ENCODE results near the gene PSPN. TPM values are rescaled to one million over a fixed set of nuclear protein-coding genes. Genes with fewer than 3 reads are reported as not detected.

The PSPN gene
- total RNA-seq, 4 donors from 2014 or later: 1.4 to 3.7 (median 1.8) TPM

DNA sequence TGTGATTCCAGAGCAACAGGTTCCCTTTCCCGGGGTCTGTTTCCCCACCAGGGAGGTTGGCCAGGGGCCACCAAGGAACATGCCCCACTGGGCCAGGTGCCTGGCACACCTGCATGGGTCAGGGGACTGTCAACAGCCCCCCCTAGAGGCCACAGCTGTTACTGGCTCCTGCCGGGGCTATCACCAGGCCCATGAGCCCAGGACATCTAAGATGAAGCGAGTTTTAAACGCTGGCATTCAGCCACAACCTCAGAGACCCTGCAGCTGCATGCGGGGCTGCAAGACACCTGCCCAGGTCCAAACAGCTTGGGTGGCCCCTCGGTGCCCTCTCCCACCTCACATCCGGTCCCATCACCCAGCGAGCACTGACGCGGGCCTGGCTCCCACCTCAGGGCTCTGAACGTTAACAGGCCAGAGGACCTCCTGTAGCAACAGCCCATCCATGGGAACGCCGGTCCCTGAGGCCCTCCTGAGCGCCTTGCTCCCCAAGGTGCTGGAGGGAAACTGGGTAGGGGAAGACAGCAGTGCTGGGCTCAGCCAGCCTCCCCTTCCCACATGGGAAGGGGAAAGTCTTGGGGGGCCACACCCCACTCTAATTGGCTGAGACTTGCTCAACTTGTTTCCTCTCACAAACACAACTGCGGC is 36.8 kb upstream of the PSPN start:
- intact Hi-C loops (cut with DNase I; ENCODE audit: low total_unique reads) (no loop called here), in situ Hi-C loops (cut with MboI; ENCODE audit: low pct_ligation_motif_present in 1 of 4, low pct_unique_long_range_greater_than_20kb in 1 of 4, low sequenced_read_pairs in 3 of 4) (no loop called here)
- 53 to 67% methylated on average over 2 to 13 of the region's 15 CpGs for WGBS, 2 donors (ENCODE audit: low coverage in 1 of 2)
- H3K4me3 ChIP-seq: no peak overlapping the region
- H3K9me3 ChIP-seq: no peaks in the 10 kb centered on the region
- peaks cover 0 to 37% (median 19%) of the 10 kb centered on the region in 4 donors for H3K36me3 ChIP-seq
- peak overlapping the region; percentile 8 to 53 (median 34) for H3K27ac ChIP-seq
- peak; percentile 71 for DNase-seq
- no peaks in the 10 kb centered on the region for H3K27me3 ChIP-seq
- TF ChIP-seq, protein P1, sequence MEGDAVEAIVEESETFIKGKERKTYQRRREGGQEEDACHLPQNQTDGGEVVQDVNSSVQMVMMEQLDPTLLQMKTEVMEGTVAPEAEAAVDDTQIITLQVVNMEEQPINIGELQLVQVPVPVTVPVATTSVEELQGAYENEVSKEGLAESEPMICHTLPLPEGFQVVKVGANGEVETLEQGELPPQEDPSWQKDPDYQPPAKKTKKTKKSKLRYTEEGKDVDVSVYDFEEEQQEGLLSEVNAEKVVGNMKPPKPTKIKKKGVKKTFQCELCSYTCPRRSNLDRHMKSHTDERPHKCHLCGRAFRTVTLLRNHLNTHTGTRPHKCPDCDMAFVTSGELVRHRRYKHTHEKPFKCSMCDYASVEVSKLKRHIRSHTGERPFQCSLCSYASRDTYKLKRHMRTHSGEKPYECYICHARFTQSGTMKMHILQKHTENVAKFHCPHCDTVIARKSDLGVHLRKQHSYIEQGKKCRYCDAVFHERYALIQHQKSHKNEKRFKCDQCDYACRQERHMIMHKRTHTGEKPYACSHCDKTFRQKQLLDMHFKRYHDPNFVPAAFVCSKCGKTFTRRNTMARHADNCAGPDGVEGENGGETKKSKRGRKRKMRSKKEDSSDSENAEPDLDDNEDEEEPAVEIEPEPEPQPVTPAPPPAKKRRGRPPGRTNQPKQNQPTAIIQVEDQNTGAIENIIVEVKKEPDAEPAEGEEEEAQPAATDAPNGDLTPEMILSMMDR (IDR thresholded peaks at IDR 0.05): peak; percentile 54 to 72 (median 65)
- TF ChIP-seq POLR2A (IDR thresholded peaks at IDR 0.05) (no peak), EP300 (IDR thresholded peaks at IDR 0.05; ENCODE audit: low read depth) (no peak), POLR2AphosphoS5 (IDR thresholded peaks at IDR 0.05) (no peak)
- H3K4me1 ChIP-seq: peaks cover 0 to 20% (median 2%) of the 10 kb centered on the region in 4 donors

DNA sequence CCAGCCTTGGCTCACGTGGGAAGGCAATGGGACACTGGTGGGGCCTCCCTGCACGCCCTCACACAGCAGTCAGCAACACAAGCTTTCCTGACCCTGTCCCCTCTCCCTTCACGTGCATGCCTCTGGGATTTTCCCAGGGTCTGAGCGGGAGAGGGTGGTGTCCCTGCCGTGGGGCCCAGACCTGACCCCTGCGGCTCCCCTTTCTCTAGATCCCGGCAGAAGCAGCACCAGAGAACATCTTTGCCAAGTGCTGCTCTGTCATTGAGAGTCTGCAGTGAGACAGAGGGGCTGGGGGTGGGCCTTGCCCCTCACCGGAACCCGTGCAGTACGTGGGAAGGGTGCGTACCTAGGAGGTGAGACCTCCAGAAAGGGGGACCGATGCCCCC is 36.3 kb upstream of the PSPN start:
- DNase-seq: no peak
- 78% methylated on average over 12 of the region's 12 CpGs; no CpG with 5 or more reads in 1 of the 2 donors for WGBS, 2 donors (ENCODE audit: low coverage in 1 of 2)
- Histone ChIP-seq H3K36me3 (peaks cover 0 to 32% (median 16%) of the 10 kb centered on the region in 4 donors), H3K4me1 (peaks cover 0 to 20% (median 2%) of the 10 kb centered on the region in 4 donors), H3K4me3 (no peak overlapping the region), H3K9me3 (no peaks in the 10 kb centered on the region), H3K27me3 (no peaks in the 10 kb centered on the region), H3K27ac (no peak overlapping the region)
- TF ChIP-seq, protein P1 (IDR thresholded peaks at IDR 0.05): no peak
- TF ChIP-seq POLR2AphosphoS5 (IDR thresholded peaks at IDR 0.05) (no peak), EP300 (IDR thresholded peaks at IDR 0.05; ENCODE audit: low read depth) (no peak)
- intact Hi-C loops (cut with DNase I; ENCODE audit: low total_unique reads) (no loop called here), in situ Hi-C loops (cut with MboI; ENCODE audit: low pct_ligation_motif_present in 1 of 4, low pct_unique_long_range_greater_than_20kb in 1 of 4, low sequenced_read_pairs in 3 of 4) (no loop called here)

DNA sequence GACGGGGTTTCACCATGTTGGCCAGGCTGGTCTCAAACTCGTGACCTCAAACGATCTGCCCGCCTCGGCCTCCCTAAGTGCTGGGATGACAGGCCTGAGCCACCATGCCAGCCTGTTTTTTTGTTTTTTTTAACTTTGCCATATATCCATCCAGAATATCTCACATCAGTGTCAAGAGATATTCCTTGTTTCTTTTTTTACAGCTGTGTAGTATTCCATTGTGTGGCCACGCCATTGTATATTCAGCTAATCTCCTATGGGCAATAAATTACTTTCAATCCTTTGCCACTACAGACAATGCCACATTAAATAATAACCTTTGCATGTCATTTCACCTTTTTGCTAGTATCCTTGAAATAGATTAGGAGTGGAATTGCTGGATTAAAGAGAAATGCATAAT is 33.6 kb upstream of the PSPN start:
- Histone ChIP-seq H3K27me3 (no peaks in the 10 kb centered on the region), H3K36me3 (peaks cover 0 to 5% (median under 1%) of the 10 kb centered on the region in 4 donors), H3K27ac (no peak overlapping the region), H3K4me3 (no peak overlapping the region), H3K4me1 (peaks cover 0 to 20% (median 2%) of the 10 kb centered on the region in 4 donors), H3K9me3 (no peaks in the 10 kb centered on the region)
- DNase-seq: no peak
- intact Hi-C loops (cut with DNase I; ENCODE audit: low total_unique reads) (no loop called here), in situ Hi-C loops (cut with MboI; ENCODE audit: low pct_ligation_motif_present in 1 of 4, low pct_unique_long_range_greater_than_20kb in 1 of 4, low sequenced_read_pairs in 3 of 4) (no loop called here)
- TF ChIP-seq POLR2A (IDR thresholded peaks at IDR 0.05) (no peak), POLR2AphosphoS5 (IDR thresholded peaks at IDR 0.05) (no peak), EP300 (IDR thresholded peaks at IDR 0.05; ENCODE audit: low read depth) (no peak)
- TF ChIP-seq, protein P1 (IDR thresholded peaks at IDR 0.05): no peak
- 95 to 96% methylated on average over 4 to 6 of the region's 6 CpGs for WGBS, 2 donors (ENCODE audit: low coverage in 1 of 2)

DNA sequence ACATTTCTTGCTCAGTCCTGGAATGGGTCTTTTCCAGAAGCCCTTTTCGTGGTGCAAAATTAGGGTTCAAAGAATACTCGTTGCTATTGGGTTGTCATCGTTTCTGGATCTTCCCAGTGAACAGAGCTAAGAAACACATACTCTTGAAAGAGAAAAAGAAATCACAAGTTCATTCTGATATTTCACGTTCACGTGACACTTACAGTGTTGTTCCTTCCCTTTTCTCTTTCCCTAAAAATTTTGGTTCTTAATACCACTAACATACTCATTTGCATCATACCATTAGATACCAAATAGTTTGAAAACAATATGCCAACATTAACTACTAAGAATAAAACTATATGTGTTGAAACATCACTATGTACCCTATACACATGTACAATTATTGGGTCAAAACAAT is 30.7 kb upstream of the PSPN start:
- H3K4me3 ChIP-seq: no peak overlapping the region
- in situ Hi-C loops (cut with MboI; ENCODE audit: low pct_ligation_motif_present in 1 of 4, low pct_unique_long_range_greater_than_20kb in 1 of 4, low sequenced_read_pairs in 3 of 4): no loop called here
- no peaks in the 10 kb centered on the region for H3K36me3 ChIP-seq
- DNase-seq: no peak
- peaks cover 3 to 23% (median 13%) of the 10 kb centered on the region in 4 donors for H3K4me1 ChIP-seq
- TF ChIP-seq POLR2A (IDR thresholded peaks at IDR 0.05) (no peak), POLR2AphosphoS5 (IDR thresholded peaks at IDR 0.05) (no peak), EP300 (IDR thresholded peaks at IDR 0.05; ENCODE audit: low read depth) (no peak)
- TF ChIP-seq, protein P1 (IDR thresholded peaks at IDR 0.05): no peak
- 80 to 81% methylated on average over 5 of the region's 5 CpGs for WGBS, 2 donors (ENCODE audit: low coverage in 1 of 2)
- H3K27ac ChIP-seq: no peak overlapping the region
- no peaks in the 10 kb centered on the region for H3K9me3 ChIP-seq
- H3K27me3 ChIP-seq: no peaks in the 10 kb centered on the region
- intact Hi-C loops (cut with DNase I; ENCODE audit: low total_unique reads): no loop called here

All from transverse colon (tissue), 4 donors.